DMS53 (cell line): Measurements from ENCODE around the gene LAMC3.

ENCODE experiments used
- DNase-seq: peaks from one replicate; lab custom pipeline; 2025; lab: John Stamatoyannopoulos, UW

Gene LAMC3

GRCh38 chr9:131045300-131046092 lies 36.5 kb downstream of the LAMC3 start:
- DNase-seq = peak; percentile 22

- no peak for DNase-seq
Measured at GRCh38 chr9:131046093-131046380, 37.1 kb downstream of the LAMC3 start.

GRCh38 chr9:131046581-131047202 lies 37.7 kb downstream of the LAMC3 start:
- DNase-seq = peak; percentile 85

GRCh38 chr9:131048332-131048731 lies 39.4 kb downstream of the LAMC3 start:
- DNase-seq = no peak

- DNase-seq = no peak
Measured at GRCh38 chr9:131048820-131049219, 39.8 kb downstream of the LAMC3 start.

- DNase-seq = peak; percentile 52
Measured at GRCh38 chr9:131049829-131050715, 41.1 kb downstream of the LAMC3 start.

- DNase-seq = no peak
Measured at GRCh38 chr9:131050831-131051230, 41.9 kb downstream of the LAMC3 start.

- peak; percentile 35 for DNase-seq
Measured at GRCh38 chr9:131051592-131052517, 42.9 kb downstream of the LAMC3 start.

- DNase-seq = no peak
Measured at GRCh38 chr9:131053896-131054295, 44.9 kb downstream of the LAMC3 start.

- no peak for DNase-seq
Measured at GRCh38 chr9:131056781-131057506, 48.0 kb downstream of the LAMC3 start.

GRCh38 chr9:131060900-131061630 lies 52.1 kb downstream of the LAMC3 start:
- DNase-seq = peak; percentile 38

- DNase-seq = no peak
Measured at GRCh38 chr9:131062969-131063368, 54.0 kb downstream of the LAMC3 start.

- DNase-seq = no peak
Measured at GRCh38 chr9:131065599-131065998, 56.6 kb downstream of the LAMC3 start.

- DNase-seq = no peak
Measured at GRCh38 chr9:131067625-131068024, 58.7 kb downstream of the LAMC3 start.

- no peak for DNase-seq
Measured at GRCh38 chr9:131068076-131068816, 59.3 kb downstream of the LAMC3 start.

- DNase-seq = no peak
Measured at GRCh38 chr9:131069699-131070098, 60.7 kb downstream of the LAMC3 start.

GRCh38 chr9:131072107-131072870 lies 63.3 kb downstream of the LAMC3 start:
- DNase-seq = no peak

GRCh38 chr9:131072871-131073237 lies 63.9 kb downstream of the LAMC3 start:
- no peak for DNase-seq
